H9 (cell line): ENCODE results near the gene PTEN. TPM values are rescaled to one million over a fixed set of nuclear protein-coding genes. Genes with fewer than 3 reads are reported as not detected.

Experiments used
- DNase-seq: peaks from one replicate; pipeline ENCODE4 v3.0.0-alpha.2; 2017
- H2AFZ ChIP-seq: one replicate; pipeline ENCODE4 v1.6.1; 2013; ENCODE audit warnings: mild to moderate bottlenecking, low read length, control low read depth, moderate library complexity
- H2AK5ac ChIP-seq: 2 replicates; pipeline ENCODE4 v1.6.1; 2013; ENCODE audit warnings: low read length, control low read depth, mixed read lengths; ENCODE audit not compliant: insufficient read length
- H2BK120ac ChIP-seq: one replicate; pipeline ENCODE4 v1.6.1; 2013; ENCODE audit warnings: low read depth, mild to moderate bottlenecking, low read length, control low read depth, inconsistent platforms; ENCODE audit not compliant: poor library complexity, severe bottlenecking
- H2BK12ac ChIP-seq: 2 replicates; pipeline ENCODE4 v1.6.1; 2013; ENCODE audit warnings: low read length, control low read depth, mixed read lengths, low read depth; ENCODE audit not compliant: insufficient read length
- H2BK15ac ChIP-seq: 2 replicates; pipeline ENCODE4 v1.6.1; 2013; ENCODE audit warnings: low read depth, low read length, control low read depth
- H2BK20ac ChIP-seq: one replicate; pipeline ENCODE4 v1.6.1; 2013; ENCODE audit warnings: low read depth, mild to moderate bottlenecking, low read length, control low read depth, inconsistent platforms; ENCODE audit not compliant: poor library complexity, severe bottlenecking
- H2BK5ac ChIP-seq: 2 replicates; pipeline ENCODE4 v1.6.1; 2013; ENCODE audit warnings: low read length, control low read depth, mixed read lengths; ENCODE audit not compliant: insufficient read length
- H3K14ac ChIP-seq: 2 replicates; pipeline ENCODE4 v1.6.1; 2013; ENCODE audit warnings: low read length, control low read depth; ENCODE audit not compliant: insufficient read depth
- H3K18ac ChIP-seq: 2 replicates; pipeline ENCODE4 v1.6.1; 2013; ENCODE audit warnings: low read depth, mild to moderate bottlenecking, mixed read lengths, low read length, control low read depth; ENCODE audit not compliant: insufficient read length
- H3K23ac ChIP-seq: 2 replicates; pipeline ENCODE4 v1.6.1; 2013; ENCODE audit warnings: low read length, control low read depth, mixed read lengths, low read depth; ENCODE audit not compliant: insufficient read length
- H3K23me2 ChIP-seq: 2 replicates; pipeline ENCODE4 v1.6.1; 2013; ENCODE audit warnings: low read depth, mild to moderate bottlenecking, mixed read lengths, low read length, control low read depth; ENCODE audit not compliant: insufficient read length, poor library complexity, severe bottlenecking
- H3K27ac ChIP-seq: 2 replicates; pipeline ENCODE4 v1.5.1; 2013; ENCODE audit warnings: low read length, control low read depth, mixed read lengths, low read depth; ENCODE audit not compliant: insufficient read length
- H3K27me3 ChIP-seq: 2 replicates; pipeline ENCODE4 v1.6.1; 2013; ENCODE audit warnings: low read length, control low read depth, inconsistent platforms; ENCODE audit not compliant: insufficient read depth
- H3K4ac ChIP-seq: 2 replicates; pipeline ENCODE4 v1.6.1; 2013; ENCODE audit warnings: low read depth, mild to moderate bottlenecking, control low read depth, inconsistent platforms, low read length, moderate library complexity
- H3K4me1 ChIP-seq: 2 replicates; pipeline ENCODE4 v1.6.1; 2013; ENCODE audit warnings: low read length, control low read depth, inconsistent platforms; ENCODE audit not compliant: insufficient read depth
- H3K4me2 ChIP-seq: 2 replicates; pipeline ENCODE4 v1.6.1; 2013; ENCODE audit warnings: low read length, control low read depth, mixed read lengths; ENCODE audit not compliant: insufficient read length, insufficient read depth
- H3K56ac ChIP-seq: 2 replicates; pipeline ENCODE4 v1.6.1; 2013; ENCODE audit warnings: low read depth, mild to moderate bottlenecking, mixed read lengths, low read length, control low read depth; ENCODE audit not compliant: insufficient read length
- H3K79me1 ChIP-seq: 2 replicates; pipeline ENCODE4 v1.6.1; 2013; ENCODE audit warnings: low read depth, mild to moderate bottlenecking, moderate library complexity, low read length, control low read depth, inconsistent platforms; ENCODE audit not compliant: insufficient read depth, poor library complexity, severe bottlenecking
- H3K79me2 ChIP-seq: 2 replicates; pipeline ENCODE4 v1.6.1; 2013; ENCODE audit warnings: low read length, control low read depth, inconsistent platforms; ENCODE audit not compliant: insufficient read depth
- H3K9ac ChIP-seq: 2 replicates; pipeline ENCODE4 v1.6.1; 2013; ENCODE audit warnings: low read length, control low read depth, mixed read lengths; ENCODE audit not compliant: insufficient read length; ENCODE audit errors: extremely low read depth
- H3K9me3 ChIP-seq: one replicate; pipeline ENCODE4 v1.6.1; 2013; ENCODE audit warnings: low read depth, low read length, inconsistent platforms; ENCODE audit not compliant: control insufficient read depth
- H3T11ph ChIP-seq: one replicate; pipeline ENCODE4 v1.6.1; 2013; ENCODE audit warnings: mild to moderate bottlenecking, low read length, control low read depth, inconsistent platforms
- H4K20me1 ChIP-seq: one replicate; pipeline ENCODE4 v1.6.1; 2013; ENCODE audit not compliant: control insufficient read depth, insufficient read length, insufficient read depth
- H4K5ac ChIP-seq: 2 replicates; pipeline ENCODE4 v1.6.1; 2013; ENCODE audit warnings: low read depth, mild to moderate bottlenecking, mixed read lengths, low read length, control low read depth; ENCODE audit not compliant: insufficient read length
- H4K8ac ChIP-seq: replicated peaks from 2 replicates; pipeline ENCODE4 v1.6.1; 2013; ENCODE audit warnings: low read length, control low read depth, mixed read lengths, low read depth; ENCODE audit not compliant: insufficient read length
- H4K91ac ChIP-seq: 2 replicates; pipeline ENCODE4 v1.6.1; 2013; ENCODE audit warnings: low read depth, mild to moderate bottlenecking, moderate library complexity, mixed read lengths, low read length, control low read depth; ENCODE audit not compliant: insufficient read length
- H3K27ac Mint-ChIP-seq, 3 experiments: 2 replicates in 2 of 3; 3 replicates in 1 of 3; pipeline ENCODE4 v1.8.0; 2020 to 2021; ENCODE audit warnings: mixed read lengths in 3 of 3, mild to moderate bottlenecking in 1 of 3, moderate library complexity in 1 of 3
- H3K27me3 Mint-ChIP-seq: 2 replicates; pipeline ENCODE4 v1.8.0; 2021; ENCODE audit warnings: low read depth, mild to moderate bottlenecking, moderate library complexity, mixed read lengths
- H3K36me3 Mint-ChIP-seq, 3 experiments: 2 replicates in 2 of 3; 3 replicates in 1 of 3; pipeline ENCODE4 v1.8.0; 2020 to 2021; ENCODE audit warnings: low read depth in 3 of 3, mixed read lengths in 3 of 3; ENCODE audit not compliant: insufficient read depth in 1 of 3
- H3K4me1 Mint-ChIP-seq, 2 experiments: 2 replicates each; pipeline ENCODE4 v1.8.0; 2020; ENCODE audit warnings: mixed read lengths in 2 of 2
- H3K4me3 Mint-ChIP-seq, 2 experiments: 2 replicates in 1 of 2; 3 replicates in 1 of 2; pipeline ENCODE4 v1.8.0; 2020 to 2021; ENCODE audit warnings: mild to moderate bottlenecking in 2 of 2, mixed read lengths in 2 of 2, moderate library complexity in 1 of 2
- H3K9me3 Mint-ChIP-seq, 2 experiments: 2 replicates in 1 of 2; 3 replicates in 1 of 2; pipeline ENCODE4 v1.8.0; 2020; ENCODE audit warnings: mild to moderate bottlenecking in 2 of 2, mixed read lengths in 2 of 2, moderate library complexity in 1 of 2
- CTCF ChIP-seq: fragments of 200-600 bp; sonication (generic); conservative IDR thresholded peaks from 3 replicates; pipeline ENCODE4 v1.8.0; 2021; ENCODE audit warnings: antibody characterized with exemption, mild to moderate bottlenecking
- WGBS: extraction: QIAGEN DNeasy Blood & Tissue Kit; methylation state at CpG from one replicate; pipeline ENCODE4 v1.1.7; 2013; ENCODE audit warnings: missing lambda C conversion rate, low lambda C conversion rate, mixed read lengths; ENCODE audit not compliant: insufficient read length; ENCODE audit errors: extremely low coverage; 5-methylcytosine and 5-hydroxymethylcytosine counted together
- total RNA-seq: library from RNA; stranded (reverse); gene quantifications from 2 replicates; pipeline ENCODE4 v1.2.1, GENCODE V29; 2021

The PTEN gene
- total RNA-seq, 1 experiment from 2014 or later, result 52.8 TPM

GRCh38 chr10:87886635-87887034 is 23.2 kb downstream of the PTEN start:
- no peak overlapping the region for H4K91ac ChIP-seq
- H3T11ph ChIP-seq, result no peak overlapping the region
- no peak overlapping the region for H2BK15ac ChIP-seq
- peaks cover 13% of the 10 kb centered on the region for H3K79me1 ChIP-seq
- no peaks in the 10 kb centered on the region for H3K27me3 Mint-ChIP-seq
- no peak overlapping the region for H3K4me2 ChIP-seq
- no peak for TF ChIP-seq CTCF
- peaks cover 15% of the 10 kb centered on the region in 2 experiments for H3K9me3 Mint-ChIP-seq
- H3K4me1 ChIP-seq, result no peaks in the 10 kb centered on the region
- H3K27ac Mint-ChIP-seq, result no peak overlapping the region
- no peak overlapping the region for H4K5ac ChIP-seq
- no peaks in the 10 kb centered on the region for H3K27me3 ChIP-seq
- H2BK5ac ChIP-seq, result no peak overlapping the region
- no peak overlapping the region for H2AK5ac ChIP-seq
- no peak overlapping the region for H3K14ac ChIP-seq
- H2BK12ac ChIP-seq, result no peak overlapping the region
- H3K18ac ChIP-seq, result no peak overlapping the region
- no peaks in the 10 kb centered on the region for H3K4me1 Mint-ChIP-seq
- H3K36me3 Mint-ChIP-seq, result peaks cover 26 to 38% (median 26%) of the 10 kb centered on the region in 3 experiments
- no peak overlapping the region for H3K9ac ChIP-seq
- no peak overlapping the region for H3K56ac ChIP-seq
- no peak overlapping the region for H2BK120ac ChIP-seq
- H2AFZ ChIP-seq, result no peak overlapping the region
- H3K23ac ChIP-seq, result no peak overlapping the region
- H3K4me3 Mint-ChIP-seq, result no peak overlapping the region; a peak in 1 of 5 replicates
- H3K23me2 ChIP-seq, result no peaks in the 10 kb centered on the region
- WGBS, result no CpG with 5 or more reads among the region's 2 CpGs
- no peaks in the 10 kb centered on the region for H4K20me1 ChIP-seq
- H4K8ac ChIP-seq, result no peak overlapping the region
- peaks cover 4% of the 10 kb centered on the region; the same call in 1 of the 2 replicates for H3K79me2 ChIP-seq
- H3K4ac ChIP-seq, result no peak overlapping the region
- H2BK20ac ChIP-seq, result no peak overlapping the region
- peaks cover 6% of the 10 kb centered on the region for H3K9me3 ChIP-seq
- no peak for DNase-seq
- no peak overlapping the region for H3K27ac ChIP-seq
